CD14-positive monocyte (primary cell): Measurements from ENCODE around the gene DENND4A. TPM values are rescaled to one million over a fixed set of nuclear protein-coding genes. Genes with fewer than 3 reads are reported as not detected.

Experiments
- DNase-seq, 3 donors: peaks; one replicate each; pipeline ENCODE4 v3.0.0-alpha.2; 2011 to 2022
- H2AFZ ChIP-seq: 2 replicates; pipeline ENCODE4 v1.6.0; 2012; ENCODE audit warnings: mild to moderate bottlenecking, low read depth, low read length, inconsistent platforms; ENCODE audit not compliant: insufficient read depth, poor library complexity, severe bottlenecking
- H3K27ac ChIP-seq, 2 donors: 1 replicate in 1 of 2; 2 replicates in 1 of 2; pipeline ENCODE4 v1.5.1; 2012 to 2013; ENCODE audit warnings: low read length in 2 of 2, control low read depth in 1 of 2, inconsistent platforms in 1 of 2, low read depth in 1 of 2, mild to moderate bottlenecking in 1 of 2
- H3K27me3 ChIP-seq, 2 donors: one replicate each; pipeline versions ENCODE4 v1.6.0 to v1.6.1; 2011 to 2013; ENCODE audit warnings: low read length in 2 of 2; ENCODE audit not compliant: control insufficient read depth in 2 of 2, insufficient read depth in 2 of 2
- H3K36me3 ChIP-seq, 2 donors: replicated peaks in 1 of 2; 1 replicate in 1 of 2; 2 replicates in 1 of 2; pipeline versions ENCODE4 v1.5.1 to v1.6.1; 2012 to 2013; ENCODE audit warnings: low read length in 2 of 2, control low read depth in 1 of 2, inconsistent platforms in 1 of 2, mild to moderate bottlenecking in 1 of 2; ENCODE audit not compliant: insufficient read depth in 2 of 2, control insufficient read depth in 1 of 2
- H3K4me1 ChIP-seq, 2 donors: 1 replicate in 1 of 2; 2 replicates in 1 of 2; pipeline versions ENCODE4 v1.5.1 to v1.6.1; 2012 to 2013; ENCODE audit warnings: low read length in 2 of 2, control low read depth in 1 of 2, inconsistent platforms in 1 of 2, mild to moderate bottlenecking in 1 of 2, moderate library complexity in 1 of 2; ENCODE audit not compliant: insufficient read depth in 2 of 2, control insufficient read depth in 1 of 2
- H3K4me2 ChIP-seq: replicated peaks from 2 replicates; pipeline ENCODE3; 2012; ENCODE audit warnings: low read length, moderate library complexity, mild to moderate bottlenecking; ENCODE audit not compliant: poor library complexity, severe bottlenecking; ENCODE audit errors: extremely low read depth
- H3K4me3 ChIP-seq, 3 experiments: fragments of 200-600 bp in 1 of 3; sonication (generic) in 1 of 3; replicated peaks in 1 of 3; 1 replicate in 2 of 3; 2 replicates in 1 of 3; pipeline ENCODE4 v1.5.1; 2011 to 2013; ENCODE audit warnings: low read length in 3 of 3, mild to moderate bottlenecking in 3 of 3, control low read depth in 2 of 3, low read depth in 2 of 3, inconsistent platforms in 1 of 3, moderate library complexity in 1 of 3
- H3K79me2 ChIP-seq: 2 replicates; pipeline ENCODE4 v1.6.0; 2012; ENCODE audit warnings: mild to moderate bottlenecking, control low read depth, inconsistent platforms, low read length, moderate library complexity; ENCODE audit not compliant: insufficient read depth
- H3K9ac ChIP-seq: 2 replicates; pipeline ENCODE4 v1.6.0; 2017; ENCODE audit warnings: low read length, mild to moderate bottlenecking; ENCODE audit not compliant: insufficient read depth, poor library complexity, severe bottlenecking
- H3K9me3 ChIP-seq, 2 donors: replicated peaks in 1 of 2; 1 replicate in 1 of 2; 2 replicates in 1 of 2; pipeline versions ENCODE4 v1.5.1 to v1.6.1; 2012 to 2013; ENCODE audit warnings: low read length in 2 of 2, control low read depth in 1 of 2; ENCODE audit not compliant: control insufficient read depth in 1 of 2, insufficient read depth in 1 of 2
- H4K20me1 ChIP-seq: 2 replicates; pipeline ENCODE4 v1.6.0; 2012; ENCODE audit warnings: mild to moderate bottlenecking, low read length, control low read depth, moderate library complexity; ENCODE audit not compliant: insufficient read depth
- H3K27ac Mint-ChIP-seq, 7 donors: one replicate each; pipeline ENCODE4 v1.8.0; 2020; ENCODE audit warnings: mild to moderate bottlenecking in 7 of 7, mixed read lengths in 7 of 7, moderate library complexity in 6 of 7, inconsistent platforms in 2 of 7
- H3K27me3 Mint-ChIP-seq, 3 donors: one replicate each; pipeline ENCODE4 v1.8.0; 2021 to 2022; ENCODE audit warnings: low read depth in 3 of 3, mild to moderate bottlenecking in 3 of 3, mixed read lengths in 3 of 3, moderate library complexity in 3 of 3, inconsistent platforms in 1 of 3
- H3K36me3 Mint-ChIP-seq, 2 donors: one replicate each; pipeline ENCODE4 v1.8.0; 2020; ENCODE audit warnings: mixed read lengths in 2 of 2, inconsistent platforms in 1 of 2, mild to moderate bottlenecking in 1 of 2
- H3K4me1 Mint-ChIP-seq: one replicate; pipeline ENCODE4 v1.8.0; 2020; ENCODE audit warnings: mild to moderate bottlenecking, mixed read lengths
- H3K4me3 Mint-ChIP-seq, 2 donors: one replicate each; pipeline ENCODE4 v1.8.0; 2020; ENCODE audit warnings: mild to moderate bottlenecking in 2 of 2, mixed read lengths in 2 of 2, moderate library complexity in 1 of 2
- H3K9me3 Mint-ChIP-seq, 7 donors: one replicate each; pipeline ENCODE4 v1.8.0; 2020 to 2022; ENCODE audit warnings: mixed read lengths in 7 of 7, mild to moderate bottlenecking in 6 of 7, moderate library complexity in 6 of 7, inconsistent platforms in 2 of 7
- WGBS: methylation state at CpG from one replicate; pipeline ENCODE4 v1.1.5; 2013; ENCODE audit warnings: missing lambda C conversion rate; ENCODE audit not compliant: insufficient coverage; 5-methylcytosine and 5-hydroxymethylcytosine counted together
- intact Hi-C, 2 donors: fragments of 100-400 bp; cut with micrococcal nuclease; formaldehyde crosslinking; loops; one replicate each; pipeline versions ENCODE4 v1.15.0 to v1.15.1; 2023
- polyA plus RNA-seq, 3 donors: library from polyadenylated mRNA; depleted of rRNA in 1 of 3; unstranded in 2 of 3; stranded (reverse) in 1 of 3; fragments of 300-500 nt in 2 of 3; fragments of >200 nt in 1 of 3; fragmentation: Illumina TruSeq in 2 of 3; gene quantifications; 1 replicate in 2 of 3; 2 replicates in 1 of 3; pipeline ENCODE4 v1.2.3, GENCODE V29; 2012 to 2021
- TF ChIP-seq, protein P1 (sequence below): fragments of 200-600 bp; IDR thresholded peaks from one replicate; pipeline ENCODE4 v1.8.0; 2022; ENCODE audit warnings: antibody characterized with exemption, mild to moderate bottlenecking

DENND4A gene
- polyA plus RNA-seq, 3 donors: 4.6 to 11.0 (median 6.9) TPM

DNA sequence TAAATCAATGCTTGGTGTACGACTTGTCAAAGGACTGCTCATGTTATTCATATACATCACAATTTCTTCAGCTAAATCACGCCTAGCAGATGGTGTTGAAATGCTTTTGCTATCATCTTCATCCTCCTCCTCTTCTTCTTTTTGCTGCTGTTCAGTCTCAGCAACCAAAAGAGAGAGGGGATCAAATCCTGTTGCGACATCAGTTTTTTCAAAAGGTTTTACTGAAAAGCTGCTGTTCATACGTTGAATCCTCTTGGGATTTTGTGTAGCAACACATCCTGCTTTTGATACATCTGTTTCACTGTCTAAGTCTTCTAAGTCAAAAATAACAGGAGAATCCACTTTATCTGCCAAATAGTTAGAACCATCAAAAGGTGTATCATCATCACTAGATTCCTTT, 101.3 kb downstream of the DENND4A start:
- WGBS: 50% methylated on average over 1 of the region's 4 CpGs
- peaks cover 0 to 3% (median 0%) of the 10 kb centered on the region in 3 donors for H3K27me3 Mint-ChIP-seq
- no peaks in the 10 kb centered on the region for H3K4me1 Mint-ChIP-seq
- Histone ChIP-seq H3K36me3 (peaks cover 58 to 92% of the 10 kb centered on the region in 2 donors), H3K4me1 (no peaks in the 10 kb centered on the region), H3K4me3 (no peak overlapping the region), H3K27me3 (no peaks in the 10 kb centered on the region), H2AFZ (no peak overlapping the region), H3K4me2 (no peak overlapping the region), H3K79me2 (no peaks in the 10 kb centered on the region), H3K27ac (no peak overlapping the region), H3K9ac (no peak overlapping the region), H4K20me1 (no peaks in the 10 kb centered on the region), H3K9me3 (no peaks in the 10 kb centered on the region)
- H3K36me3 Mint-ChIP-seq: peaks cover 65 to 89% of the 10 kb centered on the region in 2 donors
- no peak for DNase-seq
- H3K9me3 Mint-ChIP-seq: peaks cover 0 to 4% (median 2%) of the 10 kb centered on the region in 7 donors
- intact Hi-C loops: no loop called here
- no peak overlapping the region for H3K27ac Mint-ChIP-seq
- no peak overlapping the region for H3K4me3 Mint-ChIP-seq
- TF ChIP-seq, protein P1, sequence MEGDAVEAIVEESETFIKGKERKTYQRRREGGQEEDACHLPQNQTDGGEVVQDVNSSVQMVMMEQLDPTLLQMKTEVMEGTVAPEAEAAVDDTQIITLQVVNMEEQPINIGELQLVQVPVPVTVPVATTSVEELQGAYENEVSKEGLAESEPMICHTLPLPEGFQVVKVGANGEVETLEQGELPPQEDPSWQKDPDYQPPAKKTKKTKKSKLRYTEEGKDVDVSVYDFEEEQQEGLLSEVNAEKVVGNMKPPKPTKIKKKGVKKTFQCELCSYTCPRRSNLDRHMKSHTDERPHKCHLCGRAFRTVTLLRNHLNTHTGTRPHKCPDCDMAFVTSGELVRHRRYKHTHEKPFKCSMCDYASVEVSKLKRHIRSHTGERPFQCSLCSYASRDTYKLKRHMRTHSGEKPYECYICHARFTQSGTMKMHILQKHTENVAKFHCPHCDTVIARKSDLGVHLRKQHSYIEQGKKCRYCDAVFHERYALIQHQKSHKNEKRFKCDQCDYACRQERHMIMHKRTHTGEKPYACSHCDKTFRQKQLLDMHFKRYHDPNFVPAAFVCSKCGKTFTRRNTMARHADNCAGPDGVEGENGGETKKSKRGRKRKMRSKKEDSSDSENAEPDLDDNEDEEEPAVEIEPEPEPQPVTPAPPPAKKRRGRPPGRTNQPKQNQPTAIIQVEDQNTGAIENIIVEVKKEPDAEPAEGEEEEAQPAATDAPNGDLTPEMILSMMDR: no peak

DNA sequence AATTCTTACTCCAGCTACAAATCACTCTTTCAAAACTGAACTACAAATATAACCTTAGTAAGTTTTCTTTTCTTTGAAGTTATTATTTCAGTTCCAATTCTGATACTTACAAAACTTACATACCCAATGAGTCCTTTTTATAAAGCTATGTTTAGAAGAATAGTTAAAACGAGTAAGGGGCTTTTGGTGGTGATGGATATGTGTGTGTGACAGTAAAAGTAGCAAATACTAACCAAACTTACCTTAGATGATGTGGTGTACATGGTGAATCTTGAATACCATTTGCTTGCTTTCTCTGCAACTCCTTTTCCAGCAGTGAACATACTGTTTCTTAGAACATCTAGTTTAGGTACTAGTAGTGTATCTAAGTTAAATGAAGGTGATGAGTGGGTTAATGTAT, 101.9 kb downstream of the DENND4A start:
- Histone ChIP-seq H3K36me3 (peaks cover 58 to 86% of the 10 kb centered on the region in 2 donors), H3K27me3 (no peaks in the 10 kb centered on the region), H3K9ac (no peak overlapping the region), H3K9me3 (no peaks in the 10 kb centered on the region), H3K4me3 (no peak overlapping the region), H3K27ac (no peak overlapping the region), H4K20me1 (no peaks in the 10 kb centered on the region), H2AFZ (no peak overlapping the region), H3K4me2 (no peak overlapping the region), H3K79me2 (no peaks in the 10 kb centered on the region), H3K4me1 (no peaks in the 10 kb centered on the region)
- Mint-ChIP-seq H3K27me3 (peaks cover 0 to 3% (median 0%) of the 10 kb centered on the region in 3 donors), H3K27ac (no peak overlapping the region), H3K9me3 (peaks cover 0 to 4% (median 2%) of the 10 kb centered on the region in 7 donors), H3K4me1 (no peaks in the 10 kb centered on the region), H3K4me3 (no peak overlapping the region), H3K36me3 (peaks cover 60 to 84% of the 10 kb centered on the region in 2 donors)
- TF ChIP-seq, protein P1: no peak
- no CpG with 5 or more reads among the region's 1 CpG for WGBS
- intact Hi-C loops: no loop called here
- DNase-seq: no peak
